Measurements from ENCODE around the gene OXNAD1. TPM values are rescaled to one million over a fixed set of nuclear protein-coding genes. Genes with fewer than 3 reads are reported as not detected.

OXNAD1 gene
- total and polyA plus RNA-seq, 5 donors from 2014 or later = 31.1 to 109 (median 60.6) TPM

- H3K9me3 Mint-ChIP-seq = peaks cover 0 to under 1% (median 0%) of the 10 kb centered on the region in 7 donors
- H3K27me3 Mint-ChIP-seq = no peaks in the 10 kb centered on the region
- H3K27ac ChIP-seq (ENCODE audit: insufficient read depth, low read length, poor library complexity, severe bottlenecking) = peak overlapping the region; percentile 64
- H3K4me1 ChIP-seq (ENCODE audit: control insufficient read depth, insufficient read depth, low read length, poor library complexity, severe bottlenecking) = peaks cover 27% of the 10 kb centered on the region
- ATAC-seq (ENCODE audit: low read depth in 2 of 2) = peak; percentile 84 to 90
- H3K36me3 Mint-ChIP-seq = peaks cover 37% of the 10 kb centered on the region
- no peaks in the 10 kb centered on the region for H3K27me3 ChIP-seq (ENCODE audit: control insufficient read depth, insufficient read depth, low read length)
- peaks cover 37% of the 10 kb centered on the region for H3K36me3 ChIP-seq (ENCODE audit: control insufficient read depth, insufficient read depth, low read length)
- peak overlapping the region; percentile 85 to 94 (median 93) for H3K27ac Mint-ChIP-seq
- peak; percentile 19 to 82 (median 62) for DNase-seq
- peak overlapping the region; percentile 2 to 82 (median 60) for H3K4me3 Mint-ChIP-seq
- peaks cover 13 to 86% (median 51%) of the 10 kb centered on the region in 4 donors for H3K4me1 Mint-ChIP-seq
- H3K9me3 ChIP-seq (ENCODE audit: control insufficient read depth in 2 of 2, low read length in 2 of 2) = no peaks in the 10 kb centered on the region
- peak overlapping the region; percentile 55 for H3K4me3 ChIP-seq (ENCODE audit: low read depth, low read length)
These were observed 73.0 kb downstream of the OXNAD1 start for GRCh38 chr3:16337856-16338540.

- peak overlapping the region in 3 of 4 donors; percentile 47 to 82 (median 57) for H3K4me3 Mint-ChIP-seq
- peak in 2 of 3 donors; percentile 27 to 50 for DNase-seq
These were observed 74.0 kb downstream of the OXNAD1 start for GRCh38 chr3:16338999-16339398.

GRCh38 chr3:16343101-16343500 lies 78.1 kb downstream of the OXNAD1 start:
- Histone ChIP-seq H3K27me3 (ENCODE audit: control insufficient read depth, insufficient read depth, low read length) (no peaks in the 10 kb centered on the region), H3K27ac (ENCODE audit: insufficient read depth, low read length, poor library complexity, severe bottlenecking) (no peak overlapping the region), H3K9me3 (ENCODE audit: control insufficient read depth in 2 of 2, low read length in 2 of 2) (no peaks in the 10 kb centered on the region), H3K4me1 (ENCODE audit: control insufficient read depth, insufficient read depth, low read length, poor library complexity, severe bottlenecking) (peaks cover 18% of the 10 kb centered on the region), H3K4me3 (ENCODE audit: low read depth, low read length) (no peak overlapping the region), H3K36me3 (ENCODE audit: control insufficient read depth, insufficient read depth, low read length) (peaks cover 37% of the 10 kb centered on the region)
- no peak overlapping the region for H3K4me3 Mint-ChIP-seq
- no peak for ATAC-seq (ENCODE audit: low read depth in 2 of 2)
- no peaks in the 10 kb centered on the region for H3K27me3 Mint-ChIP-seq
- H3K27ac Mint-ChIP-seq = peak overlapping the region in 2 of 3 donors; percentile 59 to 75
- no peak for DNase-seq
- H3K36me3 Mint-ChIP-seq = peaks cover 55% of the 10 kb centered on the region
- H3K4me1 Mint-ChIP-seq = peaks cover 7 to 78% (median 52%) of the 10 kb centered on the region in 4 donors
- H3K9me3 Mint-ChIP-seq = peaks cover 0 to 6% (median 0%) of the 10 kb centered on the region in 7 donors

More at GRCh38 chr3:16338999-16339398, 74.0 kb downstream of the OXNAD1 start:
- H3K36me3 Mint-ChIP-seq = peaks cover 46% of the 10 kb centered on the region
- H3K27me3 Mint-ChIP-seq = no peaks in the 10 kb centered on the region
- Histone ChIP-seq H3K4me1 (ENCODE audit: control insufficient read depth, insufficient read depth, low read length, poor library complexity, severe bottlenecking) (peaks cover 27% of the 10 kb centered on the region), H3K9me3 (ENCODE audit: control insufficient read depth in 2 of 2, low read length in 2 of 2) (no peaks in the 10 kb centered on the region), H3K4me3 (ENCODE audit: low read depth, low read length) (peak overlapping the region; percentile 55), H3K27ac (ENCODE audit: insufficient read depth, low read length, poor library complexity, severe bottlenecking) (peak overlapping the region; percentile 64), H3K36me3 (ENCODE audit: control insufficient read depth, insufficient read depth, low read length) (peaks cover 39% of the 10 kb centered on the region), H3K27me3 (ENCODE audit: control insufficient read depth, insufficient read depth, low read length) (no peaks in the 10 kb centered on the region)
- H3K9me3 Mint-ChIP-seq = peaks cover 0 to 5% (median 0%) of the 10 kb centered on the region in 7 donors
- ATAC-seq (ENCODE audit: low read depth in 2 of 2) = peak; percentile 59 to 62
- peaks cover 15 to 89% (median 60%) of the 10 kb centered on the region in 4 donors for H3K4me1 Mint-ChIP-seq
- H3K27ac Mint-ChIP-seq = peak overlapping the region; percentile 85 to 94 (median 93)

- Mint-ChIP-seq H3K36me3 (peaks cover 66% of the 10 kb centered on the region), H3K27me3 (no peaks in the 10 kb centered on the region), H3K9me3 (peaks cover 0 to 6% (median 0%) of the 10 kb centered on the region in 7 donors), H3K27ac (peak overlapping the region; percentile 74 to 86 (median 84)), H3K4me1 (peaks cover 18 to 68% (median 42%) of the 10 kb centered on the region in 4 donors), H3K4me3 (peak overlapping the region in 1 of 4 donors; percentile 21)
- Histone ChIP-seq H3K4me1 (ENCODE audit: control insufficient read depth, insufficient read depth, low read length, poor library complexity, severe bottlenecking) (no peaks in the 10 kb centered on the region), H3K4me3 (ENCODE audit: low read depth, low read length) (no peak overlapping the region), H3K27ac (ENCODE audit: insufficient read depth, low read length, poor library complexity, severe bottlenecking) (no peak overlapping the region), H3K9me3 (ENCODE audit: control insufficient read depth in 2 of 2, low read length in 2 of 2) (no peaks in the 10 kb centered on the region), H3K27me3 (ENCODE audit: control insufficient read depth, insufficient read depth, low read length) (no peaks in the 10 kb centered on the region), H3K36me3 (ENCODE audit: control insufficient read depth, insufficient read depth, low read length) (peaks cover 65% of the 10 kb centered on the region)
- peak in 1 of 3 donors; percentile 16 for DNase-seq
- ATAC-seq (ENCODE audit: low read depth in 2 of 2) = no peak
These were observed 81.5 kb downstream of the OXNAD1 start for GRCh38 chr3:16346413-16347081.

- Mint-ChIP-seq H3K27ac (peak overlapping the region in 1 of 3 donors; percentile 84), H3K4me3 (no peak overlapping the region), H3K9me3 (peaks cover 0 to 6% (median 0%) of the 10 kb centered on the region in 7 donors), H3K4me1 (peaks cover 19 to 69% (median 43%) of the 10 kb centered on the region in 4 donors), H3K36me3 (peaks cover 69% of the 10 kb centered on the region), H3K27me3 (no peaks in the 10 kb centered on the region)
- DNase-seq = no peak
- Histone ChIP-seq H3K36me3 (ENCODE audit: control insufficient read depth, insufficient read depth, low read length) (peaks cover 75% of the 10 kb centered on the region), H3K4me1 (ENCODE audit: control insufficient read depth, insufficient read depth, low read length, poor library complexity, severe bottlenecking) (no peaks in the 10 kb centered on the region), H3K27ac (ENCODE audit: insufficient read depth, low read length, poor library complexity, severe bottlenecking) (no peak overlapping the region), H3K27me3 (ENCODE audit: control insufficient read depth, insufficient read depth, low read length) (no peaks in the 10 kb centered on the region), H3K4me3 (ENCODE audit: low read depth, low read length) (no peak overlapping the region), H3K9me3 (ENCODE audit: control insufficient read depth in 2 of 2, low read length in 2 of 2) (no peaks in the 10 kb centered on the region)
- no peak for ATAC-seq (ENCODE audit: low read depth in 2 of 2)
These were observed 82.5 kb downstream of the OXNAD1 start for GRCh38 chr3:16347548-16347947.

- Histone ChIP-seq H3K9me3 (ENCODE audit: control insufficient read depth in 2 of 2, low read length in 2 of 2) (no peaks in the 10 kb centered on the region), H3K4me1 (ENCODE audit: control insufficient read depth, insufficient read depth, low read length, poor library complexity, severe bottlenecking) (no peaks in the 10 kb centered on the region), H3K4me3 (ENCODE audit: low read depth, low read length) (no peak overlapping the region), H3K27me3 (ENCODE audit: control insufficient read depth, insufficient read depth, low read length) (no peaks in the 10 kb centered on the region), H3K36me3 (ENCODE audit: control insufficient read depth, insufficient read depth, low read length) (peaks cover 81% of the 10 kb centered on the region), H3K27ac (ENCODE audit: insufficient read depth, low read length, poor library complexity, severe bottlenecking) (no peak overlapping the region)
- H3K36me3 Mint-ChIP-seq = peaks cover 67% of the 10 kb centered on the region
- no peak for ATAC-seq (ENCODE audit: low read depth in 2 of 2)
- no peak for DNase-seq
- H3K9me3 Mint-ChIP-seq = no peaks in the 10 kb centered on the region
- peak overlapping the region in 2 of 3 donors; percentile 70 to 85 for H3K27ac Mint-ChIP-seq
- no peaks in the 10 kb centered on the region for H3K27me3 Mint-ChIP-seq
- peaks cover 24 to 54% (median 38%) of the 10 kb centered on the region in 4 donors for H3K4me1 Mint-ChIP-seq
- no peak overlapping the region for H3K4me3 Mint-ChIP-seq
These were observed 85.1 kb downstream of the OXNAD1 start for GRCh38 chr3:16349986-16350596.

- H3K27me3 Mint-ChIP-seq = no peaks in the 10 kb centered on the region
- ATAC-seq (ENCODE audit: low read depth in 2 of 2) = no peak
- Histone ChIP-seq H3K36me3 (ENCODE audit: control insufficient read depth, insufficient read depth, low read length) (peaks cover 79% of the 10 kb centered on the region), H3K27me3 (ENCODE audit: control insufficient read depth, insufficient read depth, low read length) (no peaks in the 10 kb centered on the region), H3K9me3 (ENCODE audit: control insufficient read depth in 2 of 2, low read length in 2 of 2) (no peaks in the 10 kb centered on the region), H3K27ac (ENCODE audit: insufficient read depth, low read length, poor library complexity, severe bottlenecking) (no peak overlapping the region), H3K4me1 (ENCODE audit: control insufficient read depth, insufficient read depth, low read length, poor library complexity, severe bottlenecking) (no peaks in the 10 kb centered on the region), H3K4me3 (ENCODE audit: low read depth, low read length) (no peak overlapping the region)
- DNase-seq = no peak
- H3K9me3 Mint-ChIP-seq = no peaks in the 10 kb centered on the region
- H3K4me3 Mint-ChIP-seq = no peak overlapping the region
- H3K36me3 Mint-ChIP-seq = peaks cover 65% of the 10 kb centered on the region
- peak overlapping the region in 2 of 3 donors; percentile 18 to 85 for H3K27ac Mint-ChIP-seq
- peaks cover 26 to 53% (median 38%) of the 10 kb centered on the region in 4 donors for H3K4me1 Mint-ChIP-seq
These were observed 85.7 kb downstream of the OXNAD1 start for GRCh38 chr3:16350597-16351318.

All from CD4-positive, CD25-positive, alpha-beta regulatory T cell (primary cell).